WI38 (cell line): ENCODE measurements around the gene DMC1.

ENCODE experiments used
- H3K4me3 ChIP-seq: 2 replicates; pipeline ENCODE4 v1.5.1; 2011; ENCODE audit warnings: low read depth, mild to moderate bottlenecking, control low read depth, low read length
- CTCF ChIP-seq: IDR thresholded peaks from 2 replicates; pipeline ENCODE4 v1.5.1; 2012; ENCODE audit warnings: low read depth, mild to moderate bottlenecking, control low read depth, low read length

Gene DMC1

GRCh38 chr22:38494939-38495338 lies 75.0 kb downstream of the DMC1 start:
- H3K4me3 ChIP-seq, result no peak overlapping the region
- no peak for TF ChIP-seq CTCF

- no peak overlapping the region for H3K4me3 ChIP-seq
- no peak for TF ChIP-seq CTCF
These were observed 75.5 kb downstream of the DMC1 start for GRCh38 chr22:38494498-38494897.

GRCh38 chr22:38491707-38492348 lies 78.2 kb downstream of the DMC1 start:
- TF ChIP-seq CTCF, result no peak
- no peak overlapping the region for H3K4me3 ChIP-seq

- no peak overlapping the region for H3K4me3 ChIP-seq
- no peak for TF ChIP-seq CTCF
These were observed 79.1 kb downstream of the DMC1 start for GRCh38 chr22:38490915-38491314.

- H3K4me3 ChIP-seq, result no peak overlapping the region
- no peak for TF ChIP-seq CTCF
These were observed 79.5 kb downstream of the DMC1 start for GRCh38 chr22:38490475-38490874.

- no peak overlapping the region for H3K4me3 ChIP-seq
- no peak for TF ChIP-seq CTCF
These were observed 80.3 kb downstream of the DMC1 start for GRCh38 chr22:38489561-38490145.

- no peak overlapping the region for H3K4me3 ChIP-seq
- TF ChIP-seq CTCF, result no peak
These were observed 80.8 kb downstream of the DMC1 start for GRCh38 chr22:38489142-38489541.
